Measurements from ENCODE around the gene NF1.

GRCh38 chr17:31320791-31321190 lies 226.0 kb downstream of the NF1 start:
- no peak for TF ChIP-seq CTCF (IDR thresholded peaks at IDR 0.05)
- no peak for TF ChIP-seq EZH2 (IDR thresholded peaks at IDR 0.05; ENCODE audit: borderline replicate concordance, insufficient read depth, low read depth, low read length, poor library complexity, severe bottlenecking)
